Left lung (tissue), 10 donors: ENCODE measurements around the gene P2RX3. TPM values are rescaled to one million over a fixed set of nuclear protein-coding genes. Genes with fewer than 3 reads are reported as not detected.
A peak's percentile ranks its signal among the peaks of the same experiment; 100 is the strongest.

Experiments
- ATAC-seq: fragments of 200-7000 bp; cut with Tn5 transposase; one replicate; pipeline ENCODE4 v1.9.1; 2020; ENCODE audit warnings: moderate library complexity
- DNase-seq, 4 donors: peaks; one replicate each; pipeline ENCODE4 v3.0.0-alpha.2; 2013 to 2020
- H3K27ac ChIP-seq, 2 donors: fragments of 200-600 bp; sonication (generic) in 1 of 2; one replicate each; pipeline versions ENCODE4 v1.5.0 to v1.8.0; 2020 to 2021
- H3K27me3 ChIP-seq, 2 donors: fragments of 200-600 bp; sonication (generic) in 1 of 2; one replicate each; pipeline versions ENCODE4 v1.5.0 to v1.8.0; 2020 to 2021
- H3K36me3 ChIP-seq, 2 donors: fragments of 200-600 bp; sonication (generic) in 1 of 2; one replicate each; pipeline versions ENCODE4 v1.5.0 to v1.8.0; 2020 to 2021
- H3K4me1 ChIP-seq, 2 donors: fragments of 200-600 bp; one replicate each; pipeline ENCODE4 v1.8.0; 2021
- H3K4me3 ChIP-seq, 2 donors: fragments of 200-600 bp; sonication (generic) in 1 of 2; one replicate each; pipeline versions ENCODE4 v1.5.0 to v1.8.0; 2020 to 2021; ENCODE audit warnings: mild to moderate bottlenecking in 1 of 2
- H3K9me3 ChIP-seq, 2 donors: fragments of 200-600 bp; sonication (generic) in 1 of 2; one replicate each; pipeline versions ENCODE4 v1.5.0 to v1.8.0; 2020 to 2021
- CTCF ChIP-seq, 2 donors: fragments of 200-600 bp; sonication (generic) in 1 of 2; IDR thresholded peaks; one replicate each; pipeline versions ENCODE4 v1.5.0 to v1.8.0; 2021; ENCODE audit warnings: antibody characterized with exemption in 2 of 2
- intact Hi-C, 2 donors: fragments of 100-400 bp; cut with DNase I; formaldehyde crosslinking; loops; one replicate each; pipeline versions ENCODE4 v1.11.2 to v1.14.2; 2022
- polyA plus RNA-seq, 6 donors: library from polyadenylated mRNA; unstranded; fragments of 120-200 nt; gene quantifications; one replicate each; pipeline ENCODE4 v1.2.1, GENCODE V29; 2013; ENCODE audit not compliant: insufficient read length in 6 of 6
- total RNA-seq, 2 donors: library from RNA; stranded (reverse); fragmentation: NEBNext Ultra II Directional; extraction: Animal tissue kit (Norgen Biotek cat#: 25700); gene quantifications; one replicate each; pipeline ENCODE4 v1.2.1, GENCODE V29; 2021
- donor health status: DM: no; HTN: yes; CAD: no.
- donor health status: DM: no; HTN: no; CAD: no.

The P2RX3 gene
- total and polyA plus RNA-seq, 8 donors = 0.17 to 0.58 (median 0.28) TPM; not detected in 2

GRCh38 chr11:57403802-57404147 is 65.6 kb downstream of the P2RX3 start:
- H3K27me3 ChIP-seq = no peaks in the 10 kb centered on the region
- ATAC-seq (no peak), DNase-seq (no peak)
- H3K4me3 ChIP-seq = no peak overlapping the region
- H3K36me3 ChIP-seq = peaks cover 0 to 33% of the 10 kb centered on the region in 2 donors
- peaks cover 0 to 28% of the 10 kb centered on the region in 2 donors for H3K4me1 ChIP-seq
- no peaks in the 10 kb centered on the region for H3K9me3 ChIP-seq
- no peak for TF ChIP-seq CTCF (IDR thresholded peaks at IDR 0.05)
- intact Hi-C loops = no loop called here
- H3K27ac ChIP-seq = peak overlapping the region in 1 of 2 donors; percentile 66

GRCh38 chr11:57405271-57405860 is 67.2 kb downstream of the P2RX3 start:
- no peaks in the 10 kb centered on the region for H3K9me3 ChIP-seq
- no peak for TF ChIP-seq CTCF (IDR thresholded peaks at IDR 0.05)
- H3K4me3 ChIP-seq = no peak overlapping the region
- ATAC-seq = peak; percentile 20
- H3K4me1 ChIP-seq = peaks cover 0 to 28% of the 10 kb centered on the region in 2 donors
- peaks cover 0 to 49% of the 10 kb centered on the region in 2 donors for H3K36me3 ChIP-seq
- H3K27ac ChIP-seq = peak overlapping the region in 1 of 2 donors; percentile 67
- intact Hi-C loops = no loop called here
- no peak for DNase-seq
- H3K27me3 ChIP-seq = no peaks in the 10 kb centered on the region

GRCh38 chr11:57406337-57406904 is 68.3 kb downstream of the P2RX3 start:
- TF ChIP-seq CTCF (IDR thresholded peaks at IDR 0.05) = no peak
- H3K27ac ChIP-seq = peak overlapping the region in 1 of 2 donors; percentile 67
- DNase-seq (no peak), ATAC-seq (peak; percentile 51)
- no peak overlapping the region for H3K4me3 ChIP-seq
- H3K9me3 ChIP-seq = no peaks in the 10 kb centered on the region
- H3K4me1 ChIP-seq = peaks cover 0 to 28% of the 10 kb centered on the region in 2 donors
- no peaks in the 10 kb centered on the region for H3K27me3 ChIP-seq
- intact Hi-C loops = no loop called here
- H3K36me3 ChIP-seq = peaks cover 0 to 59% of the 10 kb centered on the region in 2 donors

- ATAC-seq (no peak), DNase-seq (no peak)
- Histone ChIP-seq H3K4me1 (peaks cover 0 to 28% of the 10 kb centered on the region in 2 donors), H3K4me3 (no peak overlapping the region), H3K9me3 (no peaks in the 10 kb centered on the region), H3K36me3 (peaks cover 0 to 68% of the 10 kb centered on the region in 2 donors), H3K27me3 (no peaks in the 10 kb centered on the region), H3K27ac (peak overlapping the region in 1 of 2 donors; percentile 67)
- intact Hi-C loops = no loop called here
- TF ChIP-seq CTCF (IDR thresholded peaks at IDR 0.05) = no peak
These were observed 69.1 kb downstream of the P2RX3 start for GRCh38 chr11:57407010-57407920.
